GM18499 (cell line): ENCODE data around the gene WDFY1.
"Not testable (repeated sequence)": the region's sequence is repeated elsewhere in the genome, so short reads cannot be mapped to it uniquely, and the experiment has no call there.

Experiments used
- ATAC-seq: cut with Tn5 transposase; IDR thresholded peaks from one replicate; pipeline ENCODE4 v1.9.1; 2021; ENCODE audit warnings: moderate number of reproducible peaks; ENCODE audit not compliant: insufficient read depth, unreplicated experiment

WDFY1 gene

GRCh38 chr2:223900531-223900930 is 44.6 kb downstream of the WDFY1 start:
- ATAC-seq: no peak

GRCh38 chr2:223900066-223900465 is 45.1 kb downstream of the WDFY1 start:
- no peak for ATAC-seq

GRCh38 chr2:223897669-223898330 is 47.3 kb downstream of the WDFY1 start:
- ATAC-seq: no peak

GRCh38 chr2:223896833-223897311 is 48.3 kb downstream of the WDFY1 start:
- peak; percentile 37 for ATAC-seq

GRCh38 chr2:223894968-223895367 is 50.2 kb downstream of the WDFY1 start:
- ATAC-seq: no peak

- ATAC-seq: no peak
These were observed 51.1 kb downstream of the WDFY1 start for GRCh38 chr2:223894009-223894408.

GRCh38 chr2:223890721-223891120 is 54.4 kb downstream of the WDFY1 start:
- no peak for ATAC-seq

GRCh38 chr2:223889229-223889628 is 55.9 kb downstream of the WDFY1 start:
- no peak for ATAC-seq

- no peak for ATAC-seq
These were observed 56.9 kb downstream of the WDFY1 start for GRCh38 chr2:223888251-223888650.

- ATAC-seq: no peak
These were observed 58.0 kb downstream of the WDFY1 start for GRCh38 chr2:223887127-223887526.

- ATAC-seq: no peak
These were observed 58.4 kb downstream of the WDFY1 start for GRCh38 chr2:223886726-223887125.

- peak; percentile 75 for ATAC-seq
These were observed 60.7 kb downstream of the WDFY1 start for GRCh38 chr2:223884399-223884798.

- ATAC-seq: no peak
These were observed 62.4 kb downstream of the WDFY1 start for GRCh38 chr2:223882715-223883114.

GRCh38 chr2:223880796-223881195 is 64.3 kb downstream of the WDFY1 start:
- ATAC-seq: no peak

GRCh38 chr2:223877721-223878410 is 67.3 kb downstream of the WDFY1 start:
- no peak for ATAC-seq

- no peak for ATAC-seq
These were observed 71.5 kb downstream of the WDFY1 start for GRCh38 chr2:223873672-223874071.

GRCh38 chr2:223872772-223873171 is 72.4 kb downstream of the WDFY1 start:
- ATAC-seq: not testable (repeated sequence)

GRCh38 chr2:223871661-223872060 is 73.5 kb downstream of the WDFY1 start:
- not testable (repeated sequence) for ATAC-seq

- no peak for ATAC-seq
These were observed 74.1 kb downstream of the WDFY1 start for GRCh38 chr2:223870840-223871611.

- ATAC-seq: no peak
These were observed 77.1 kb downstream of the WDFY1 start for GRCh38 chr2:223868005-223868404.

- ATAC-seq: no peak
These were observed 79.1 kb downstream of the WDFY1 start for GRCh38 chr2:223865907-223866508.
